GM04503 (cell line): ENCODE data around the gene KRT76.
"Not testable (repeated sequence)": the region's sequence is repeated elsewhere in the genome, so short reads cannot be mapped to it uniquely, and the experiment has no call there.

Source experiments
- DNase-seq: peaks from one replicate; pipeline ENCODE4 v3.0.0-alpha.2; 2012; ENCODE audit warnings: low read depth

Gene KRT76

GRCh38 chr12:52759218-52759617, 17.9 kb downstream of the KRT76 start:
- no peak for DNase-seq

- DNase-seq, result no peak
Measured at GRCh38 chr12:52757449-52758176, 19.5 kb downstream of the KRT76 start.

DNA sequence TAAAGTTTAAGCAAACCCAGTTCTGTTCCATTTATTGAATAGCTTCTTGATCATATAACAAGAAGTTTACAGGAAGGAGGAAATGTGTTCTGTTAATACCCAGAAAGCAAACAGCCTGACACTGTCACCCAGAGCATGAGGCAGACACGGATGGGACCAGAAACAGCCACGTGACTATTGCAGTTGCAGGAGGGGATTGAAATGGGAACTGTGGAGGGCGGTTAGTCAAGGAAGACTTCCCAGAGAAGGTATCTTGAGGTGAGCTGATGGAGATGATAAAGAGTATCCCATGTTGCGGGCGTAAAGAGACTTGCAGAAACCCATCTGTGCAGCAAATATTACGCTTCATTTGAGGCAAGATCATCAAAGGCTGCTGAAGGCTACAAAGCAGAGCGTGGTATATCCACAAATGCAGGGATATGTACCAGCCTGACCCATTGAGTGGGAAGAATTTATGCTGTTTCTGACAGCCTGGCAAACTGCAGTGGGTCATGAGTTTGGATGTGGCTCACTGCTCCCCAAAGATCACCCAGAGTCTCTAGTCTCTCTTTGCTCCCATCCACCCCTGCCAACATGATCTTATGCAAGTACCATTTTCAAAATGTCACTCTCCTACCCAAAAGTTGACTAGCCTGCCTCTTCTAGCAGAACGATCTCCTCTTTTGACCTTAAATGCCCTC, 20.7 kb downstream of the KRT76 start:
- DNase-seq, result no peak

DNA sequence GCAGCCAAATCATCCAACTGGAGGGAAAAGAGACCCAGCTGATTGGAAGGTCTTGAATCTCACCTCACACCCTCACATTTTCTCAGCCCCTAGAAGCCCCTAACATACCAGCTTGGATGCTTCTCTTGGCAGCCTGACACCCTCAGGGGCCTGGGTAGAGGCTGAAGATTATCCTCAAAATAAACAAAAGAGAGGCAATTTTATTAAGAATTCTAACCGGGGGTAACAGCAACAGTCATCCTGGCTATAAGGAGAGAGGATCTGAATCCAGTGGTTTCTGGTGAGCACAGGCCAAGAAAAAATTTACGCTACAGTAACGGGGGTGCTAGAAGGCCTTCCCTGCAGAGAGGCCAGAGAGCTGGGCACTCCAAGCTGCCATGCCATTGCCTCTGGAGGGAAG, 21.6 kb downstream of the KRT76 start:
- no peak for DNase-seq

- no peak for DNase-seq
Measured at GRCh38 chr12:52754135-52754534, 23.0 kb downstream of the KRT76 start.

- no peak for DNase-seq
Measured at GRCh38 chr12:52753283-52753682, 23.9 kb downstream of the KRT76 start.

DNA sequence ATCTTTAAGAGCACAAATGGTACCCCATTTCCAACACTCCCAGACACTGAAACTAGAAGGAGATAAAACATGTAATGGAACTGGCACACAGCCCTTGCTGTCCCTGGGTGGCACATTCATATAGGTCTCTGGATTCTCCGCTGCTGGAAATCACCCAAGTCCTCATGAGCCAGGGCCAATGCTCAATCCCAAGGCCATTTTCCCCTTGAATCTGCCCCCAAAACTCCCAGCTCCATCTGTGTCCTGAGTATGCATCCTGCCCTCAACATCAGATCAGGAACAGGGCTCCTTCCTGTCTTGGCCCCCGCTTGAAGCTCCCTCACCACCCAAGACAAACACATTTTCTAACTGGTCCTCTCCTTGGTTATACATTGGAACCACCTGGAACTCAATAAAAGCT, 24.6 kb downstream of the KRT76 start:
- no peak for DNase-seq

GRCh38 chr12:52751795-52752194, 25.4 kb downstream of the KRT76 start:
- no peak for DNase-seq

DNA sequence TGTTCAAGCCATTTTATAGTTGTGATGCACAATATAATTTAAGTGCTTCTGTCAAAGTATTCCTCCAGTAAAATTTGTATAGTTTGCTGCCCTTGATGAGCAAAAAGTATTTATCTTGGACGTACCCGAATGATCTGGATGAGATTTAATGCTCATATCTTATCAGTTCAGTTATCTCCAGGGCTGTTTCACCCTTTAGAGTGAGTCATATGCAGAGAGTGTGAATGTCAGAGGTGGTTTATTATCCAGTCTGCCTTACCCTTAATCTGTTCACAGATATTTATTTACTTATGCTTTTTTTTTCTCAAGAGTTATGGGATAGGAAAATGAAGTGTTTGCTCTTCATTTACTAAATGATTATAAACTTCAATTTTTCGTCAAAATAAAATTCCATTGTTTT, 26.6 kb downstream of the KRT76 start:
- DNase-seq, result not testable (repeated sequence)

DNA sequence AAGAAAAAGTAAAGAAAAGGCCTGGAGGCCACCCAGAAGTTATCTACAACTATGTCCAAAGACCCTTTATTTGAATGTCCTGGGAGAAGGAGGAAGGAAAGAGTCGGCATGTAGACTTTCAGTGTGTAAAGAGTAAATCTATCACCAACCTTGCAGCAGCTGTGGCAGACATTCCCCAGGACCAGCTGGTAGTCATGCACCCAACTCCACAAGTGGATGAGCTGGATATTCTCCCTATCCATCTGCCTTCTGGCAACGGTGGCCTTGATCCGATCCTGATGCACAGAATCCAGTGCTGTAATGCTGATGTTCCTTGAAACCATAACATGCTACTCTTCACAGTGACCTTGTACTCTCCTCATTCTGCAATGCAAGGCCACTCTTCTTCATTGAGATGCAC, 27.3 kb downstream of the KRT76 start:
- no peak for DNase-seq

- no peak for DNase-seq
Measured at GRCh38 chr12:52748578-52748977, 28.6 kb downstream of the KRT76 start.

- DNase-seq, result no peak
Measured at GRCh38 chr12:52745554-52745953, 31.6 kb downstream of the KRT76 start.

GRCh38 chr12:52744493-52745156, 32.5 kb downstream of the KRT76 start:
- no peak for DNase-seq

DNA sequence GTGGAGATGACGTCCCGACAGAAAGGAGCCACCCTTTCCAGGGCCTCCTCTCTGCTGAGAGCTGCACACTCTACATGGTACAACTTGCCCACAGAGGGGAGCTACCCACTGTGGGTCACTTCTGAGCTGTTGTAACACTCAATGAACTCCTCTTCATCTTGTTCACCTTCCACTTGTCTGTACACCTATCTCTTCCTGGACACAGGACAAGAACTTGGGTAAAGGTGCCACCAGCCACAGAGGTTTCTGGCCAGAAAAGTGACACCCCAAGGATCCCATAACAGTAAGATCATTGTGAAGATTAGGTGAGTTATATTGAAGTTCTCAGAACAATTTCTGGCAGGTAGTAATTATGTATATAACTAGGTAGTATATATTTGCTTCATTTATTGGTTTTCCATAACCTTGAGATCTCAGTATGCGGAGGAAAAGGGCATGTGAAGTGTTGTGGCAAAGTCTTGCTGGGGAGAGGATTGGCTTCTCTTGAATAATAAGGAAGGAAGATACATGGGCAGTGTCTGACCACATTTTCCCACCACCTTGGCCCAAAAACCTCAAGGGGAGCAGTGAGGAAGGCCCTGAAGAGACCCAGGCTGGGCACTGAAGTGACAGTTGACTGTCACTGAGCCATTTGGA, 34.2 kb downstream of the KRT76 start:
- no peak for DNase-seq

DNA sequence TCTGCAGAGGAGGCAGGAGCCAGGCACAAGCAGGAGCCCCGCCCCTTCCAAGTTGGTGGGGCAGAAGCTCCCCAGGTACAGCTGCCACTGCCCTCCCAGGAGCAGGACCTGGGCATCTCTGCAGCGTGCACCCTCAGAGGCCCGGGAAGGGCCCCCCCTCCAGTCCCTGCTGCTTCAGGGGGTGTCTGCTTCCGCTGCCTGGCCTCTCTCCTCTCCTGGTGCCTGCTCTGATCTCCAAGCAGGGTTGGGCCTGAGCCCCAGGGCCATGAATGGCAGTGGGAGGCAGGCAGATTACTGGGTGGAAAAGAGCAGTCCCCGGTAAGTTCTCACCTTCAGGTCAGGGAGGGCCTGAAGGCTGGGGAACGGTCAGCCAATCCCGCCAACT, 35.0 kb downstream of the KRT76 start:
- DNase-seq, result no peak

GRCh38 chr12:52741375-52742195, 35.6 kb downstream of the KRT76 start:
- DNase-seq, result no peak

- DNase-seq, result no peak
Measured at GRCh38 chr12:52740584-52740983, 36.6 kb downstream of the KRT76 start.

DNA sequence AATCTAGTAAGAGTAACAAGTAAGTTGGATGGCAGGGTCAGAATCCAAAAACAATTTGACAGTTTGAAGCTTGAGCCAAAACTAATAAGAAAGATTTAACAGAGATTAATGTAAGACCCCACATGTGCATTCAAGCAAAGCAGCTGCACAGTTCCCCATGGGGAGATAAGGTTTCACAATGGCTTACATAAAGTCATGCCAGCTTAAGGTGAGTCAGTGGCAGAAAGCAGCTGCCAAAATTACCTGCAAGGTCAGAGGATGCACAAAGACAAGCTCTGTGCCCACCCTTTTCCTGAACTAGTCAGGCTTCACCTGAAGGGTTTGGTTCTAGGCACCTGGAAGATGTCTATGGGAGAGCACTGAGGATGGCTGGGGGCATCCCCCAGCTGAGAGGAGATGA, 37.2 kb downstream of the KRT76 start:
- no peak for DNase-seq

DNA sequence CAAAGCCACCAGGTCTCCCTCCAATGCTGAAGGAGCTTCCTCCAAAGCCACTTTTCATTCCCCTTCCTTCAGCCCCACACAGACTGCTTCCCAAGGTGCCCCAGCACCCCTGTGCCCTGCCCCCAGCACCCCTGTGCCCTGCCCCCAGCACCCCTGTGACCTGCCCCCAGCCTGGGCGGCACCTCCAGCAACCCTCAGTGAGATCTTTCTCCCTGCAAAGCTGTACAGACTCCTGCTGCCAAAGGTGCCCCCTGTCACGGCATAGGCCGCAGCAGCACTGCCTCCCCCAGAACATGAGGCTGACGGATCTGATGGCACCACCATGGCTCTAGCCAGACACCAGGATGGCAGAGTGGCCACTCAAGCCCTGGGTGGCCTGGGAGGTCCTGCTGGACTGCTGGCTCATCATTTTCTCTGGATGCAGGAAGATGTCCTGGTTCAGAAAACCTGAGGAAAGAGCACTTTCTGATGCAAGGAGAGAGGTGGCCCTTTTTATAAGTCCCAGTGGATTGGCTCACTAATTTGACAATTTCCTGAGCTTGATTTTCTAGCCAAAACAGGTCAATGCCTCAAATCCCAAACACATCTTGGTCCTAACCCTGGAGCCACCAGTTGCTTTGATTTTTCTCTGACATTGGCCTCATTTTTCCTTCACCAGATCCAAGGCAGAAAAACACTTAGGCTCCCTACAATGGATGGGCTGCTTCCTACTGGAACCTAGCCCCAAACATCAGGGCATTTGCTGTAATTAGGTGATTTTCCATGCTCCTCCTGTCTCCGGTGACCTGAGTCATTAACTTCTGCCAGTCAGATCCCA, 41.1 kb downstream of the KRT76 start:
- no peak for DNase-seq

DNA sequence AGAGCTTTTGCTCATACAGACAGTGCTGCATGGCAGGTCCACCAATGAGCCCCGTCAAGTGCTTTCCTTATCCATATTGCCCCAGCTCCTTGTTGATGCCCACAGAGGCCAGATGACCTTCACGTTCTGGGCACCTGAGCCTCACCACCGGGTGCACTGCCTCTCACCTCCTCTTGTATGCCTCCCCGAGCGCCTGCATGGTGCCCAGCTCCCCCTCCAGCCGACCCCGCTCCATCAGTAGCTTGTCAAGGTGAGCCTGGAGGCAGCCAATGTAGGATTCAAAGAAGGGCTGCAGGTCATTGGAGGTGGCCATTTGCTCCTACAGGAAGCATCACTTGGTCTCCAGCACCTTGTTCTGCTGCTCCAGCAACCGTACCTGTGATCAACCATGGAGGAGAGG, 42.0 kb downstream of the KRT76 start:
- DNase-seq, result no peak

DNA sequence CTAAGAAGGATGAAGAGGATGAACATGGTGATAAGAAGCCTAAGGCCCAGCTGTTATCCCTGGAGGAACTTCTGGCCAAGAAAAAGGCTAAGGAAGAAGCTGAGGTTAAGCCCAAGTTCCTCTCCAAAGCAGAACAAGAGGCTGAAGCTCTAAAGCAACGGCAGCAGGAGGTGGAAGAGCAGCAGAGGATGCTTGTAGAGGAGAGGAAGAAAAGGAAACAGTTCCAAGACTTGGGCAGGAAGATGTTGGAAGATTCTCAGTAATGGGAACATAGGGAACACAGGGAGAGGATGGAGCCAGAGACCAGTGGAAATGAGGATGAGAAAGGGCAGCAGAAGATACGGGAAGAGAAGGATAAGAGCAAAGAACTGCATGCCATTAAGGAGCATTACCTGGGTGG, 46.4 kb downstream of the KRT76 start:
- no peak for DNase-seq
